Measurements from ENCODE around the gene ERLEC1. TPM values are rescaled to one million over a fixed set of nuclear protein-coding genes. Genes with fewer than 3 reads are reported as not detected.

ERLEC1 gene
- total RNA-seq, 1 experiment from 2014 or later: 35.7 TPM

DNA sequence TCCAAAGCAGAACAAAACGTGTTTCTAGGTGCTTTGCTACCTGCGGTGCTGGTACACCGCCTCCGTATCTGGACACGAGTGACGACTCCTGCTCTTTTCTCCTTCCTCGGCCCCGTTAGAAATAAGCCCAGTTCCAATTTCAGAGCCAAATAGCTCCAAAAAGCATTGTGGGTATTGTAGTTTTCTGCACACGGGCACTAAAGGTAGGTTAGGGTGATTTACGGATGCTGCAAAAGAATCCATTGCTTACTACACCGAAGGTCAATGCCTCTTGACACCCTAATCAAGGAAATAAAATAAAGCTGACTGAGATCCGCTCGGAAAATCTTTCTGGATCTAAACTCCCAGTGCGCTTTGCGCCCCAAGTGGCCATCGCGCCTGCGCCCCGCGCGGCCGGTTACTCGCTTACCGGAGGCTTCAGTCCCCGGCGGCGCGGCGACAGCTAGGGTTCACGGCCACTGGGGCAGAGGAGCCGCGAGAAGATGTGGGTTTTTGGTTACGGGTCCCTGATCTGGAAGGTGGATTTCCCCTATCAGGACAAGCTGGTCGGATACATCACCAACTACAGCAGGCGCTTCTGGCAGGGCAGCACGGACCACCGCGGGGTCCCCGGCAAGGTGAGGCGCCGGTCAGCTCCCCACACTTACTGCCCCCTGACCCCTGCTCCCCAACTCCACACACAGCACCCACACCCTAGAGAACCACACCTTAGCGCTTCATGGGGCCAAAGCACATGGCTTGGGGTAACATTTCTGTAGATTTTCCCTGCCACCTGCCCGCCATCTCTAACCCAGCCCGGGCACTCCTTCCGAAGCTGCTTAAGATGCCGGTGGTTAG is 19.2 kb upstream of the ERLEC1 start, which contains the start of gene CHAC2:
TSS of gene CHAC2 (plus strand) at position 400 of the 837 bp plus-strand sequence. CDS start at position 483, 83 bp downstream.
- peaks cover 10% of the 10 kb centered on the region; the same call in 1 of the 2 replicates for H3K36me3 ChIP-seq (ENCODE audit: low read depth)
- peaks cover 41% of the 10 kb centered on the region for H3K79me2 ChIP-seq (ENCODE audit: low read depth)
- DNase-seq: peak; percentile 84 to 85
- TSS peak; percentile 79 for BruUV-seq (replicated peaks)
- H4K20me1 ChIP-seq (ENCODE audit: insufficient read depth): no peaks in the 10 kb centered on the region; the same call in 1 of the 2 replicates
- H3K4me3 ChIP-seq: peak within 1 kb of the TSS; percentile 64
- no peaks in the 10 kb centered on the region for H3K9me3 ChIP-seq (ENCODE audit: insufficient read depth, low read depth)
- H3K4me2 ChIP-seq: peak within 1 kb of the TSS; percentile 90
- no peaks in the 10 kb centered on the region for H3K27me3 ChIP-seq (ENCODE audit: insufficient read depth, low read depth)
- peak within 1 kb of the TSS; percentile 52 for H3K27ac ChIP-seq
- H3K4me1 ChIP-seq (replicated peaks; ENCODE audit: insufficient read depth): peaks cover 25% of the 10 kb centered on the region
- no peaks in the 10 kb centered on the region for H3K9me2 ChIP-seq (ENCODE audit: insufficient read depth)
- ChIA-PET POLR2A (ENCODE audit: unreplicated experiment) (interaction anchor here (0.6 kb wide), 2 partner anchors 1658 to 1752 kb away, joined by 3 to 6 read pairs; partner anchors contain the start of gene CFAP36), CTCF (interaction anchor here (0.5 kb wide), 1 partner anchor 98 kb away, joined by 3 read pairs; no protein-coding TSS in a partner anchor)
- H3F3A ChIP-seq (ENCODE audit: insufficient read depth, low read depth): peaks cover 14% of the 10 kb centered on the region
- no peak for TF ChIP-seq EZH2 (IDR thresholded peaks at IDR 0.05; ENCODE audit: low read depth)
- TF ChIP-seq, protein P1, sequence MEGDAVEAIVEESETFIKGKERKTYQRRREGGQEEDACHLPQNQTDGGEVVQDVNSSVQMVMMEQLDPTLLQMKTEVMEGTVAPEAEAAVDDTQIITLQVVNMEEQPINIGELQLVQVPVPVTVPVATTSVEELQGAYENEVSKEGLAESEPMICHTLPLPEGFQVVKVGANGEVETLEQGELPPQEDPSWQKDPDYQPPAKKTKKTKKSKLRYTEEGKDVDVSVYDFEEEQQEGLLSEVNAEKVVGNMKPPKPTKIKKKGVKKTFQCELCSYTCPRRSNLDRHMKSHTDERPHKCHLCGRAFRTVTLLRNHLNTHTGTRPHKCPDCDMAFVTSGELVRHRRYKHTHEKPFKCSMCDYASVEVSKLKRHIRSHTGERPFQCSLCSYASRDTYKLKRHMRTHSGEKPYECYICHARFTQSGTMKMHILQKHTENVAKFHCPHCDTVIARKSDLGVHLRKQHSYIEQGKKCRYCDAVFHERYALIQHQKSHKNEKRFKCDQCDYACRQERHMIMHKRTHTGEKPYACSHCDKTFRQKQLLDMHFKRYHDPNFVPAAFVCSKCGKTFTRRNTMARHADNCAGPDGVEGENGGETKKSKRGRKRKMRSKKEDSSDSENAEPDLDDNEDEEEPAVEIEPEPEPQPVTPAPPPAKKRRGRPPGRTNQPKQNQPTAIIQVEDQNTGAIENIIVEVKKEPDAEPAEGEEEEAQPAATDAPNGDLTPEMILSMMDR (conservative IDR thresholded peaks at IDR 0.05): no peak; the same call in none of the 2 replicates
- peak within 1 kb of the TSS; percentile 95 for H2AFZ ChIP-seq
- intact Hi-C loops (cut with micrococcal nuclease; ENCODE audit: unreplicated experiment): no loop called here

DNA sequence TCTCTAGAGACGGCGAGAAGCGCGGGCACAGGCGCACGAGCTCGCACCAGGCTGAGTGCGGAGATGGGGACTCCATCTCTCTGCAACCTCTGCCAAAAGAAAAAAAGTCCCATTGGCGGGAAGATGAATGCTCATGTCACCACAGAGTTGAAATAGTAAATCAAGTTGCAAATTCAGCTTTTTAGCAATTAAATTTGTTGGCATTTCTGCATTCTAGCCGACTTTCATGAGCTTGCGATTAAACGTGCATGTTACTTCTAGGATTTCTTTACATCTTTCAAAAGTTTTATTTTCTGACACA is 18.7 kb upstream of the ERLEC1 start:
- Histone ChIP-seq H3K9me2 (ENCODE audit: insufficient read depth) (no peaks in the 10 kb centered on the region), H3K4me1 (replicated peaks; ENCODE audit: insufficient read depth) (peaks cover 25% of the 10 kb centered on the region), H3K36me3 (ENCODE audit: low read depth) (peaks cover 10% of the 10 kb centered on the region; the same call in 1 of the 2 replicates), H3F3A (ENCODE audit: insufficient read depth, low read depth) (peaks cover 14% of the 10 kb centered on the region), H4K20me1 (ENCODE audit: insufficient read depth) (no peaks in the 10 kb centered on the region; the same call in 1 of the 2 replicates), H3K79me2 (ENCODE audit: low read depth) (peaks cover 41% of the 10 kb centered on the region), H2AFZ (peak overlapping the region; percentile 95), H3K27ac (peak overlapping the region; percentile 52), H3K9me3 (ENCODE audit: insufficient read depth, low read depth) (no peaks in the 10 kb centered on the region), H3K4me2 (peak overlapping the region; percentile 90), H3K4me3 (peak overlapping the region; percentile 64), H3K27me3 (ENCODE audit: insufficient read depth, low read depth) (no peaks in the 10 kb centered on the region)
- intact Hi-C loops (cut with micrococcal nuclease; ENCODE audit: unreplicated experiment): no loop called here
- TF ChIP-seq EZH2 (IDR thresholded peaks at IDR 0.05; ENCODE audit: low read depth): no peak
- TF ChIP-seq, protein P1 (conservative IDR thresholded peaks at IDR 0.05): no peak
- POLR2A ChIA-PET (ENCODE audit: unreplicated experiment): interaction anchor here (0.6 kb wide), 1 partner anchor 479 kb away, joined by 3 read pairs; no protein-coding TSS in a partner anchor
- no TSS peak for BruUV-seq (replicated peaks)
- DNase-seq: peak in 1 of 2 experiments; percentile 55
- CTCF ChIA-PET: interaction anchor here (0.5 kb wide), 1 partner anchor 97 kb away, joined by 3 read pairs; no protein-coding TSS in a partner anchor

DNA sequence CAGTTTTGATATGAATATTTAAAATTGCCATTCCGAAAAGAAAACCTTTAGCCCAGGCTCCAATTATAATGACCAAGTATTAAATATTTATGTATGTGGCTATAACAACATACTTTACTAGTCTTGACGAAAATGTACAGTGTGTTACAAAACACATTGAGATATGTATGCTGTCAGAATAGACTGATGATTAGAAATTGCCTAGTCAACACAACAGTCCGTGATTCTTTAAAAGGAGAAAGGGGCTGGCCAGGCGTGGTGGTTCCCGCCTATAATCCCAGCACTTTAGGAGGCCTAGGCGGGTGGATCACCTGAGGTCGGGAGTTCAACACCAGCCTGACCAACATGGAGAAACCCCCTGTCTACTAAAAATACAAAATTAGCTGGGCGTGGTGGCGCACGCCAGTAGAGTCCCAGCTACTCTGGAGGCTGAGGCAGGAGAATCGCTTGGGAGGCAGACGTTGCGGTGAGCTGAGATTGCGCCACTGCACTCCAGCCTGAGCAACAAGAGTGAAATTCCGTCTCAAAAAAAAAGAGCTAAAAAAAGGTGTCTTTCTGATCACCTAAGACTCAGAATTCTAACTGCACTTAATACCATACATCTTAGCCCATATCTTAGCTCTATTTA is 17.4 kb upstream of the ERLEC1 start:
- no peaks in the 10 kb centered on the region for H3K9me2 ChIP-seq (ENCODE audit: insufficient read depth)
- peaks cover 4% of the 10 kb centered on the region; the same call in 1 of the 2 replicates for H4K20me1 ChIP-seq (ENCODE audit: insufficient read depth)
- peaks cover 14% of the 10 kb centered on the region for H3F3A ChIP-seq (ENCODE audit: insufficient read depth, low read depth)
- ChIA-PET CTCF (no interaction called here), POLR2A (ENCODE audit: unreplicated experiment) (interaction anchor here (0.7 kb wide), 1 partner anchor 1849 kb away, joined by 4 read pairs; no protein-coding TSS in a partner anchor)
- H3K79me2 ChIP-seq (ENCODE audit: low read depth): peaks cover 41% of the 10 kb centered on the region
- H2AFZ ChIP-seq: no peak overlapping the region
- H3K4me1 ChIP-seq (replicated peaks; ENCODE audit: insufficient read depth): peaks cover 25% of the 10 kb centered on the region
- no peaks in the 10 kb centered on the region for H3K27me3 ChIP-seq (ENCODE audit: insufficient read depth, low read depth)
- no peaks in the 10 kb centered on the region for H3K9me3 ChIP-seq (ENCODE audit: insufficient read depth, low read depth)
- BruUV-seq (replicated peaks): no TSS peak
- H3K36me3 ChIP-seq (ENCODE audit: low read depth): 0 out of 2 replicates have a peak, but pooled peaks cover 9% of the 10 kb centered on the region
- H3K4me2 ChIP-seq: peak overlapping the region; percentile 90
- H3K27ac ChIP-seq: no peak overlapping the region
- intact Hi-C loops (cut with micrococcal nuclease; ENCODE audit: unreplicated experiment): no loop called here
- DNase-seq: no peak
- peak overlapping the region; percentile 64; the same call in 1 of the 2 replicates for H3K4me3 ChIP-seq
- TF ChIP-seq EZH2 (IDR thresholded peaks at IDR 0.05; ENCODE audit: low read depth): no peak
- TF ChIP-seq, protein P1 (conservative IDR thresholded peaks at IDR 0.05): no peak

Data from PC-9 (cell line).